Glutamatergic neuron (in vitro differentiated cells): ENCODE data around the gene MARCHF9. TPM values are rescaled to one million over a fixed set of nuclear protein-coding genes. Genes with fewer than 3 reads are reported as not detected.
A peak's percentile ranks its signal among the peaks of the same experiment; 100 is the strongest.

Experiments
- DNase-seq: peaks from one replicate; pipeline ENCODE4 v3.0.0; 2022
- H3K27ac Mint-ChIP-seq: one replicate; pipeline ENCODE4 v1.8.0; 2020; ENCODE audit warnings: mild to moderate bottlenecking, mixed read lengths, inconsistent platforms; ENCODE audit not compliant: unreplicated experiment
- H3K27me3 Mint-ChIP-seq: one replicate; pipeline ENCODE4 v1.8.0; 2020; ENCODE audit warnings: mild to moderate bottlenecking, moderate library complexity, mixed read lengths, inconsistent platforms; ENCODE audit not compliant: unreplicated experiment
- H3K36me3 Mint-ChIP-seq: one replicate; pipeline ENCODE4 v1.8.0; 2020; ENCODE audit warnings: mild to moderate bottlenecking, mixed read lengths, inconsistent platforms; ENCODE audit not compliant: unreplicated experiment
- H3K4me1 Mint-ChIP-seq: one replicate; pipeline ENCODE4 v1.8.0; 2020; ENCODE audit warnings: mild to moderate bottlenecking, low read depth, mixed read lengths, inconsistent platforms; ENCODE audit not compliant: unreplicated experiment
- H3K4me3 Mint-ChIP-seq: one replicate; pipeline ENCODE4 v1.8.0; 2020; ENCODE audit warnings: mild to moderate bottlenecking, mixed read lengths, inconsistent platforms; ENCODE audit not compliant: unreplicated experiment
- H3K9me3 Mint-ChIP-seq: one replicate; pipeline ENCODE4 v1.8.0; 2020; ENCODE audit warnings: mild to moderate bottlenecking, moderate library complexity, mixed read lengths, inconsistent platforms; ENCODE audit not compliant: unreplicated experiment
- CTCF ChIP-seq: fragments of 200-600 bp; sonication (generic); IDR thresholded peaks from one replicate; pipeline ENCODE4 v1.5.0; 2021; ENCODE audit not compliant: partially characterized antibody, unreplicated experiment
- total RNA-seq: library from RNA; stranded (reverse); fragmentation: NEBNext Ultra II Directional; extraction: Animal tissue kit (Norgen Biotek cat#: 25700); gene quantifications from one replicate; pipeline ENCODE4 v1.2.1, GENCODE V29; 2021; ENCODE audit not compliant: unreplicated experiment

The MARCHF9 gene
- total RNA-seq, 1 donor from 2014 or later = 26.7 TPM

- no peak for TF ChIP-seq CTCF
- peaks cover 29% of the 10 kb centered on the region for H3K27me3 Mint-ChIP-seq
- H3K36me3 Mint-ChIP-seq = peaks cover 10% of the 10 kb centered on the region
- peaks cover 11% of the 10 kb centered on the region for H3K9me3 Mint-ChIP-seq
- DNase-seq = no peak
- H3K4me1 Mint-ChIP-seq = peaks cover 25% of the 10 kb centered on the region
- peak overlapping the region; percentile 73 for H3K27ac Mint-ChIP-seq
- H3K4me3 Mint-ChIP-seq = peak overlapping the region; percentile 94
These were observed 18.0 kb upstream of the MARCHF9 start for GRCh38 chr12:57736741-57737466.

DNA sequence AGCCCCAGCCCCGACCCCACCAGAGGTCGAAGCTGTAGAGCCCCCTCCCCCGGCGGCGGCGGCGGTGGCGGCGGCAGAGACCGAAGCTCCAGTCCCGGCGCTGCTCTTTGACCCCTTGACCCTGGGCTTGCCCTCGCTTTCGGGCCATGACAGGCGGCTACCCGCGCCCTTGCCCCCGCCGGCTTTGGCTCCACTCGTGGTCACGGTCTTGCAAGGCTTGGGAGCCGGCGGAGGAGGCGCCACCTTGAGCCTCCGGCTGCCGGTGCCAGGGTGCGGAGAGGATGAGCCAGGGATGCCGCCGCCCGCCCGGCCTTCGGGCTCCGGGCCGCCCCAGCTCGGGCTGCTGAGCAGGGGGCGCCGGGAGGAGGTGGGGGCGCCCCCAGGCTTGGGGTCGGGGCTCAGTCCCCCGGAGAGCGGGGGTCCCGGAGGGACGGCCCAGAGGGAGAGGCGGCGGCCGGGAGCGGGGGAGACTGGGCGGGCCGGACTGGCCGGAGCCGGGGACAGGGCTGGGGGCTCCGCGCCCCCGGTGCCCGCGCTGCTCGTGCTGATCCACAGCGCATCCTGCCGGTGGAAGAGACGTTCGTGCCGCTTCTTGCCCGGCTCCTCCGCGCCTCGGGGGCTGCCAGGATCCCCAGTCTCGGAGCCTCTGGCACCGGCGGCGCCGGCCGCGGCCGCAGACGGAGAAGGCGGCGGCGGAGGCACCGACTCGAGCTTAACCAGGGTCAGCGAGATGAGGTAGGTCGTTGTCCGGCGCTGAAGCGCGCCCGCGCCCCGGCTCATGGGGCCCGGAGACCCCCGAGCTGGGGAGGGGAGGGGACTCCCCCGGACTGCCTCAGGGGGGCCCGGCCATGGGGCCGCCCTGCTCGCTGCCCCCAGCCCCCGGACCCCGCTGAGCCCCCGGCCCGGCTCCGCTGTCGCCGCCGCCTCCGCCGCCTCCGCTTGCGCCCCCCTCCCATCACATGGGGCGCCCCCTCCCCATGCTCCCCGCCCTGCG is 17.1 kb upstream of the MARCHF9 start:
- peaks cover 25% of the 10 kb centered on the region for H3K4me1 Mint-ChIP-seq
- peaks cover 10% of the 10 kb centered on the region for H3K36me3 Mint-ChIP-seq
- H3K27ac Mint-ChIP-seq = no peak overlapping the region
- peaks cover 29% of the 10 kb centered on the region for H3K27me3 Mint-ChIP-seq
- no peak for TF ChIP-seq CTCF
- peak; percentile 71 for DNase-seq
- peaks cover 11% of the 10 kb centered on the region for H3K9me3 Mint-ChIP-seq
- no peak overlapping the region for H3K4me3 Mint-ChIP-seq

- H3K4me1 Mint-ChIP-seq = peaks cover 25% of the 10 kb centered on the region
- H3K27me3 Mint-ChIP-seq = peaks cover 29% of the 10 kb centered on the region
- peaks cover 10% of the 10 kb centered on the region for H3K36me3 Mint-ChIP-seq
- H3K9me3 Mint-ChIP-seq = peaks cover 11% of the 10 kb centered on the region
- no peak for TF ChIP-seq CTCF
- peak; percentile 75 for DNase-seq
- H3K27ac Mint-ChIP-seq = peak within 1 kb of the TSS; percentile 38
- H3K4me3 Mint-ChIP-seq = peak within 1 kb of the TSS; percentile 85
These were observed 16.2 kb upstream of the MARCHF9 start, which contains the start of gene AGAP2 for GRCh38 chr12:57738661-57739237. Gene AGAP2, minus strand, starts transcription at chr12:57738742. Its CDS starts 496 bp downstream, at chr12:57738246.

DNA sequence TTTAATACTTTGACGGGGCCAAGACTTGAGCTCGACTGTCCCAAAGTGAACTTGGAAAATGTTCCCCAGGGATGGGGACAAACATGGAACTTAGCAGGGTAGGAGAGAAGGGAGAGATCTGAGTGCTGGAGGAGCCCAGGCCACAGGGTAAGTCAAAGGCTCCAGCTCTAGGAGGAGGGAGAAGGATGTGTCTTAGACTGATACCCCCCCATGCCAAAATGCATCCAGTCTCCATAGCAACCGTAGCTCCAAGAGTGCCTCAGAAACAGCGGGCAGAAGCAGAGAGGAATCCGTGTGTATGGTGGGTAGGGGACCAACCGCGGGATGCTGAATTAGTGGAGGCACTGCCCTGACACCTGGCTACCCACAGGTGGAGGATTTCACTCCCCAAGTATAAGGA is 15.5 kb upstream of the MARCHF9 start:
- peak overlapping the region; percentile 85 for H3K4me3 Mint-ChIP-seq
- peaks cover 24% of the 10 kb centered on the region for H3K4me1 Mint-ChIP-seq
- TF ChIP-seq CTCF = no peak
- H3K27ac Mint-ChIP-seq = peak overlapping the region; percentile 38
- peaks cover 30% of the 10 kb centered on the region for H3K27me3 Mint-ChIP-seq
- peaks cover 12% of the 10 kb centered on the region for H3K9me3 Mint-ChIP-seq
- no peak for DNase-seq
- H3K36me3 Mint-ChIP-seq = peaks cover 9% of the 10 kb centered on the region
